Measurements from ENCODE around the gene CDC25A.

DNA sequence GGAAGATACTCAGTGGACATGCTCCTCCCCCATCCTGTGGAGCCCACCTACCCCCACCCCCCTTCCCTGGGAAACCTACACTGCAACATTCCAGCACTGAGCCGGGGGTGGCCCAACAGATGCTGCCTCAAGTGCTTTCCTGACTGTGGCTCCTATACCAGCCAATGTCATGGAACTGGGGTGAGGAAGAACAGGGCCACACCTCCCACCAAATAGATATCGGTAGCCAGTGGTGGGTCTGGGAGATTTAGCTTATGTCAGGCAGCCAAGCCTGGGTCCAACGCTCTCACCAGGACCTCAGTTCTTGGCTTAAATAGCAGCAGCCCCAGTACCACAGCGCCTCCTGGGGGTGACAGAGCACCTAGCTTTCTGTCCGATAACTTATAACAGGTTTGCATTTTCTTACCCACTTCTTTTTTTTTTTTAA is 30.3 kb downstream of the CDC25A start:
- TF ChIP-seq, protein P1, sequence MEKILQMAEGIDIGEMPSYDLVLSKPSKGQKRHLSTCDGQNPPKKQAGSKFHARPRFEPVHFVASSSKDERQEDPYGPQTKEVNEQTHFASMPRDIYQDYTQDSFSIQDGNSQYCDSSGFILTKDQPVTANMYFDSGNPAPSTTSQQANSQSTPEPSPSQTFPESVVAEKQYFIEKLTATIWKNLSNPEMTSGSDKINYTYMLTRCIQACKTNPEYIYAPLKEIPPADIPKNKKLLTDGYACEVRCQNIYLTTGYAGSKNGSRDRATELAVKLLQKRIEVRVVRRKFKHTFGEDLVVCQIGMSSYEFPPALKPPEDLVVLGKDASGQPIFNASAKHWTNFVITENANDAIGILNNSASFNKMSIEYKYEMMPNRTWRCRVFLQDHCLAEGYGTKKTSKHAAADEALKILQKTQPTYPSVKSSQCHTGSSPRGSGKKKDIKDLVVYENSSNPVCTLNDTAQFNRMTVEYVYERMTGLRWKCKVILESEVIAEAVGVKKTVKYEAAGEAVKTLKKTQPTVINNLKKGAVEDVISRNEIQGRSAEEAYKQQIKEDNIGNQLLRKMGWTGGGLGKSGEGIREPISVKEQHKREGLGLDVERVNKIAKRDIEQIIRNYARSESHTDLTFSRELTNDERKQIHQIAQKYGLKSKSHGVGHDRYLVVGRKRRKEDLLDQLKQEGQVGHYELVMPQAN (IDR thresholded peaks at IDR 0.05; ENCODE audit: borderline replicate concordance) = no peak
- TF ChIP-seq, protein P2, sequence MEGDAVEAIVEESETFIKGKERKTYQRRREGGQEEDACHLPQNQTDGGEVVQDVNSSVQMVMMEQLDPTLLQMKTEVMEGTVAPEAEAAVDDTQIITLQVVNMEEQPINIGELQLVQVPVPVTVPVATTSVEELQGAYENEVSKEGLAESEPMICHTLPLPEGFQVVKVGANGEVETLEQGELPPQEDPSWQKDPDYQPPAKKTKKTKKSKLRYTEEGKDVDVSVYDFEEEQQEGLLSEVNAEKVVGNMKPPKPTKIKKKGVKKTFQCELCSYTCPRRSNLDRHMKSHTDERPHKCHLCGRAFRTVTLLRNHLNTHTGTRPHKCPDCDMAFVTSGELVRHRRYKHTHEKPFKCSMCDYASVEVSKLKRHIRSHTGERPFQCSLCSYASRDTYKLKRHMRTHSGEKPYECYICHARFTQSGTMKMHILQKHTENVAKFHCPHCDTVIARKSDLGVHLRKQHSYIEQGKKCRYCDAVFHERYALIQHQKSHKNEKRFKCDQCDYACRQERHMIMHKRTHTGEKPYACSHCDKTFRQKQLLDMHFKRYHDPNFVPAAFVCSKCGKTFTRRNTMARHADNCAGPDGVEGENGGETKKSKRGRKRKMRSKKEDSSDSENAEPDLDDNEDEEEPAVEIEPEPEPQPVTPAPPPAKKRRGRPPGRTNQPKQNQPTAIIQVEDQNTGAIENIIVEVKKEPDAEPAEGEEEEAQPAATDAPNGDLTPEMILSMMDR (IDR thresholded peaks at IDR 0.05 in 2 of 3, conservative IDR thresholded peaks at IDR 0.05 in 1 of 3; ENCODE audit: insufficient read depth in 2 of 3, low read depth in 1 of 3, low read length in 3 of 3) = peak; percentile 87 to 96 (median 93)
- TF ChIP-seq, protein P3, sequence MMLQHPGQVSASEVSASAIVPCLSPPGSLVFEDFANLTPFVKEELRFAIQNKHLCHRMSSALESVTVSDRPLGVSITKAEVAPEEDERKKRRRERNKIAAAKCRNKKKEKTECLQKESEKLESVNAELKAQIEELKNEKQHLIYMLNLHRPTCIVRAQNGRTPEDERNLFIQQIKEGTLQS (IDR thresholded peaks at IDR 0.05) = no peak
- TF ChIP-seq, protein P3 (CRISPR knock-in tag; conservative IDR thresholded peaks at IDR 0.05) = no peak
- TF ChIP-seq EP300 (IDR thresholded peaks at IDR 0.05; ENCODE audit: low read length) = no peak
- TF ChIP-seq, protein P4, sequence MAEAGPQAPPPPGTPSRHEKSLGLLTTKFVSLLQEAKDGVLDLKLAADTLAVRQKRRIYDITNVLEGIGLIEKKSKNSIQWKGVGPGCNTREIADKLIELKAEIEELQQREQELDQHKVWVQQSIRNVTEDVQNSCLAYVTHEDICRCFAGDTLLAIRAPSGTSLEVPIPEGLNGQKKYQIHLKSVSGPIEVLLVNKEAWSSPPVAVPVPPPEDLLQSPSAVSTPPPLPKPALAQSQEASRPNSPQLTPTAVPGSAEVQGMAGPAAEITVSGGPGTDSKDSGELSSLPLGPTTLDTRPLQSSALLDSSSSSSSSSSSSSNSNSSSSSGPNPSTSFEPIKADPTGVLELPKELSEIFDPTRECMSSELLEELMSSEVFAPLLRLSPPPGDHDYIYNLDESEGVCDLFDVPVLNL (CRISPR knock-in tag; IDR thresholded peaks at IDR 0.05; ENCODE audit: low read depth) = no peak
- TF ChIP-seq RAD21 (CRISPR knock-in tag; conservative IDR thresholded peaks at IDR 0.05 in 1 of 2, IDR thresholded peaks at IDR 0.05 in 1 of 2) = peak; percentile 59 to 75
- TF ChIP-seq, protein P5, sequence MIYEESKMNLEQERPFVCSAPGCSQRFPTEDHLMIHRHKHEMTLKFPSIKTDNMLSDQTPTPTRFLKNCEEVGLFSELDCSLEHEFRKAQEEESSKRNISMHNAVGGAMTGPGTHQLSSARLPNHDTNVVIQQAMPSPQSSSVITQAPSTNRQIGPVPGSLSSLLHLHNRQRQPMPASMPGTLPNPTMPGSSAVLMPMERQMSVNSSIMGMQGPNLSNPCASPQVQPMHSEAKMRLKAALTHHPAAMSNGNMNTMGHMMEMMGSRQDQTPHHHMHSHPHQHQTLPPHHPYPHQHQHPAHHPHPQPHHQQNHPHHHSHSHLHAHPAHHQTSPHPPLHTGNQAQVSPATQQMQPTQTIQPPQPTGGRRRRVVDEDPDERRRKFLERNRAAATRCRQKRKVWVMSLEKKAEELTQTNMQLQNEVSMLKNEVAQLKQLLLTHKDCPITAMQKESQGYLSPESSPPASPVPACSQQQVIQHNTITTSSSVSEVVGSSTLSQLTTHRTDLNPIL (CRISPR knock-in tag; IDR thresholded peaks at IDR 0.05) = no peak
- TF ChIP-seq ESRRA (IDR thresholded peaks at IDR 0.05; ENCODE audit: borderline replicate concordance, low read depth) = no peak
- TF ChIP-seq, protein P6, sequence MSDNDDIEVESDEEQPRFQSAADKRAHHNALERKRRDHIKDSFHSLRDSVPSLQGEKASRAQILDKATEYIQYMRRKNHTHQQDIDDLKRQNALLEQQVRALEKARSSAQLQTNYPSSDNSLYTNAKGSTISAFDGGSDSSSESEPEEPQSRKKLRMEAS (CRISPR knock-in tag; IDR thresholded peaks at IDR 0.05) = no peak
- no peak; the same call in 1 of the 2 replicates for TF ChIP-seq POLR2A (conservative IDR thresholded peaks at IDR 0.05)
- TF ChIP-seq, protein P7, sequence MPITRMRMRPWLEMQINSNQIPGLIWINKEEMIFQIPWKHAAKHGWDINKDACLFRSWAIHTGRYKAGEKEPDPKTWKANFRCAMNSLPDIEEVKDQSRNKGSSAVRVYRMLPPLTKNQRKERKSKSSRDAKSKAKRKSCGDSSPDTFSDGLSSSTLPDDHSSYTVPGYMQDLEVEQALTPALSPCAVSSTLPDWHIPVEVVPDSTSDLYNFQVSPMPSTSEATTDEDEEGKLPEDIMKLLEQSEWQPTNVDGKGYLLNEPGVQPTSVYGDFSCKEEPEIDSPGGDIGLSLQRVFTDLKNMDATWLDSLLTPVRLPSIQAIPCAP (CRISPR knock-in tag; IDR thresholded peaks at IDR 0.05; ENCODE audit: borderline replicate concordance) = no peak
